ENCODE measurements around the gene TTC33.

The TTC33 gene

GRCh38 chr5:40556811-40557210 lies 198.9 kb downstream of the TTC33 start:
- Mint-ChIP-seq H3K36me3 (no peaks in the 10 kb centered on the region), H3K4me3 (no peak overlapping the region), H3K27ac (no peak overlapping the region), H3K27me3 (no peaks in the 10 kb centered on the region), H3K9me3 (ENCODE audit: low read depth) (peaks cover 4% of the 10 kb centered on the region), H3K4me1 (ENCODE audit: low read depth) (peaks cover 9% of the 10 kb centered on the region)

GRCh38 chr5:40555886-40556285 lies 199.9 kb downstream of the TTC33 start:
- H3K4me3 Mint-ChIP-seq: no peak overlapping the region

GRCh38 chr5:40554813-40555212 lies 200.9 kb downstream of the TTC33 start:
- peaks cover 5% of the 10 kb centered on the region for H3K9me3 Mint-ChIP-seq (ENCODE audit: low read depth)
- no peaks in the 10 kb centered on the region for H3K36me3 Mint-ChIP-seq
- no peak overlapping the region for H3K4me3 Mint-ChIP-seq
- H3K27ac Mint-ChIP-seq: no peak overlapping the region
- peaks cover 3% of the 10 kb centered on the region for H3K4me1 Mint-ChIP-seq (ENCODE audit: low read depth)
- H3K27me3 Mint-ChIP-seq: no peaks in the 10 kb centered on the region

More at GRCh38 chr5:40555886-40556285, 199.9 kb downstream of the TTC33 start:
- H3K9me3 Mint-ChIP-seq (ENCODE audit: low read depth): peaks cover 2% of the 10 kb centered on the region
- H3K4me1 Mint-ChIP-seq (ENCODE audit: low read depth): peaks cover 7% of the 10 kb centered on the region
- H3K27me3 Mint-ChIP-seq: no peaks in the 10 kb centered on the region
- H3K36me3 Mint-ChIP-seq: no peaks in the 10 kb centered on the region
- H3K27ac Mint-ChIP-seq: no peak overlapping the region

DNA sequence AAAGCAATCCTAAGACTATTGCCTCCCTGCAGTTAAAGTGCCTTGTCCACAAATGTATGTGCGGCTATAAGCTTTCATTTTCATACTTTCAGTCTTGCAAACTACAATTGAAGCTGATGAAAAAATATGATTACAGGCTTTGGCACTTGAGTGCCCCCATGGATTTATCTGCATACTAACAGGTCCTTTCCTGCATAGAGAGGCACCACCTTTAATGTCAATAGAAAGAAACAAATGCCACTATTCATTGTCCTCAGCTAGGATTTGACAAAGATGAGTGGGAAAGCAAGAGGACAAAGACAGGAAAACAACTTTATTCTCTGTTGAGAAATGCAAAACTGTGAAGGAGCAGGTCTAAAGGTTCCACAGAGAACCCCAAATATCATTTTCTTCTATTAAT lies 201.7 kb downstream of the TTC33 start:
- no peaks in the 10 kb centered on the region for H3K27me3 Mint-ChIP-seq
- H3K9me3 Mint-ChIP-seq (ENCODE audit: low read depth): peaks cover 5% of the 10 kb centered on the region
- no peak overlapping the region for H3K27ac Mint-ChIP-seq
- H3K4me3 Mint-ChIP-seq: no peak overlapping the region
- H3K4me1 Mint-ChIP-seq (ENCODE audit: low read depth): peaks cover 3% of the 10 kb centered on the region
- H3K36me3 Mint-ChIP-seq: no peaks in the 10 kb centered on the region

GRCh38 chr5:40552981-40553380 lies 202.8 kb downstream of the TTC33 start:
- H3K4me3 Mint-ChIP-seq: no peak overlapping the region
- peaks cover 5% of the 10 kb centered on the region for H3K9me3 Mint-ChIP-seq (ENCODE audit: low read depth)
- no peaks in the 10 kb centered on the region for H3K36me3 Mint-ChIP-seq
- H3K4me1 Mint-ChIP-seq (ENCODE audit: low read depth): peaks cover 3% of the 10 kb centered on the region
- H3K27me3 Mint-ChIP-seq: no peaks in the 10 kb centered on the region
- H3K27ac Mint-ChIP-seq: no peak overlapping the region

GRCh38 chr5:40551496-40552491 lies 204.0 kb downstream of the TTC33 start:
- H3K27ac Mint-ChIP-seq: no peak overlapping the region
- peaks cover 3% of the 10 kb centered on the region for H3K4me1 Mint-ChIP-seq (ENCODE audit: low read depth)
- H3K4me3 Mint-ChIP-seq: no peak overlapping the region
- H3K36me3 Mint-ChIP-seq: no peaks in the 10 kb centered on the region
- peaks cover 5% of the 10 kb centered on the region for H3K9me3 Mint-ChIP-seq (ENCODE audit: low read depth)
- H3K27me3 Mint-ChIP-seq: no peaks in the 10 kb centered on the region

DNA sequence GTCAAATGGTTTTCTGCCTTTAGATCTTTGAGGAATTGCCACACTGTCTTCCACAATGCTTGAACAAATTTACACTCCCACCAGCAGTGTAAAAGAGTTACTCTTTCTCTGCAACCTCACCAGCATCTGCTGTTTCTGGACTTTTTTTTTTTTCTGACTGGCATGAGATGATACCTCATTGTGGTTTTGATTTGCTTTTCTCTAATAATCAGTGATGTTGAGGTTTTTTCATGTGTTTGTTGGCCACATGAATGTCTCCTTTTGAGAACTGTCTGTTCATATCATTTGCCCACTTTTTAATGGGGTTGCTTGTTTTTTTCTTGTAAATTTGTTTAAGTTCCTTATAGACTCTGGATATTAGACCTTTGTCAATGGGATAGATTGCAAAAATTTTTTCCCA lies 205.3 kb downstream of the TTC33 start:
- H3K27ac Mint-ChIP-seq: no peak overlapping the region
- H3K36me3 Mint-ChIP-seq: no peaks in the 10 kb centered on the region
- H3K4me3 Mint-ChIP-seq: no peak overlapping the region
- peaks cover 5% of the 10 kb centered on the region for H3K9me3 Mint-ChIP-seq (ENCODE audit: low read depth)
- H3K4me1 Mint-ChIP-seq (ENCODE audit: low read depth): peaks cover 2% of the 10 kb centered on the region
- H3K27me3 Mint-ChIP-seq: no peaks in the 10 kb centered on the region

DNA sequence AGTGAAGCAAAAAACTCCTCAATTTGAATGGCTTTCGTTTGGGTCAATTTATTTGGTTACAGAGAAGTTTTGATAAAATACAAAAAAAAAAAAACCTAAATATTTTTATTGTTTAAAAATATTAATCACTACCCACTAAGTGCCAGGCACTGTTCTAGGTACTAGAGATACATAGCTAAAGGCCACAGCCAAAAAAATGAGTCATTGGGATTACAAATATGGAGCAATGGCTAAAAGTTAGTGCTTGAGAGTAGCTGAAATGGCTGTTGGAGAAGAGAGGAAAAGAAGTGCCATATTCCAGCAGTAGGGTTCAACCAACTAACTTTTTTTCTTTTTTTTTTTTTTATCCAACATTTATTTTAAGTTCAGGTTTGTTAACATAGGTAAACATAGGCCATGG lies 206.1 kb downstream of the TTC33 start:
- Mint-ChIP-seq H3K27me3 (no peaks in the 10 kb centered on the region), H3K4me3 (no peak overlapping the region), H3K4me1 (ENCODE audit: low read depth) (peaks cover 2% of the 10 kb centered on the region), H3K36me3 (no peaks in the 10 kb centered on the region), H3K27ac (no peak overlapping the region), H3K9me3 (ENCODE audit: low read depth) (peaks cover 5% of the 10 kb centered on the region)

- Mint-ChIP-seq H3K36me3 (no peaks in the 10 kb centered on the region), H3K27ac (no peak overlapping the region), H3K4me1 (ENCODE audit: low read depth) (no peaks in the 10 kb centered on the region), H3K4me3 (no peak overlapping the region), H3K9me3 (ENCODE audit: low read depth) (peaks cover 5% of the 10 kb centered on the region), H3K27me3 (no peaks in the 10 kb centered on the region)
Measured at GRCh38 chr5:40547994-40548575, 207.7 kb downstream of the TTC33 start.

GRCh38 chr5:40547557-40547956 lies 208.2 kb downstream of the TTC33 start:
- Mint-ChIP-seq H3K9me3 (ENCODE audit: low read depth) (peaks cover 5% of the 10 kb centered on the region), H3K4me1 (ENCODE audit: low read depth) (no peaks in the 10 kb centered on the region), H3K36me3 (no peaks in the 10 kb centered on the region), H3K27me3 (no peaks in the 10 kb centered on the region), H3K4me3 (no peak overlapping the region), H3K27ac (no peak overlapping the region)

DNA sequence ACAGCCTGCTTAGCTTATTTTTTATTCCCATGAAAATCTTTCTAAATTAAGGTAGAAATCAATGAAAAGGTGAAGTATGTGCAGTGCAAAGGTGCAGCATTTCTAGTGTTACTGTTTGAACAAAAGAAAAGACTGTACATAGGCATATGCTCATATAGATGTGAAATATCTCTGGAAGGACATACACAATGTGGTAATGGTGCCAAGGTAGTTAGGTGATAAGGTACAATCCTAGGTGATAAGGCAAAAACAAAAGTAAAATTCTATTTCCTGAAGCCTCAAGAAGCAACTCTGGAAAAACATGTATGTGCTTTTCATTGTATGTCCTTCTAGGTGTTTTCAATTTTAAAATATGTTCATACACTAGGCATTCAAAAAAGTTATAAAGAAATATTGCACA lies 215.5 kb downstream of the TTC33 start:
- Mint-ChIP-seq H3K27ac (no peak overlapping the region), H3K27me3 (no peaks in the 10 kb centered on the region), H3K9me3 (ENCODE audit: low read depth) (peaks cover 6% of the 10 kb centered on the region), H3K36me3 (no peaks in the 10 kb centered on the region), H3K4me3 (no peak overlapping the region), H3K4me1 (ENCODE audit: low read depth) (no peaks in the 10 kb centered on the region)

GRCh38 chr5:40524677-40525076 lies 231.1 kb downstream of the TTC33 start:
- H3K27ac Mint-ChIP-seq: no peak overlapping the region
- peaks cover 10% of the 10 kb centered on the region for H3K4me1 Mint-ChIP-seq (ENCODE audit: low read depth)
- no peaks in the 10 kb centered on the region for H3K27me3 Mint-ChIP-seq
- H3K36me3 Mint-ChIP-seq: peaks cover 3% of the 10 kb centered on the region
- H3K9me3 Mint-ChIP-seq (ENCODE audit: low read depth): no peaks in the 10 kb centered on the region
- no peak overlapping the region for H3K4me3 Mint-ChIP-seq

- no peak overlapping the region for H3K4me3 Mint-ChIP-seq
- no peak overlapping the region for H3K27ac Mint-ChIP-seq
- H3K36me3 Mint-ChIP-seq: peaks cover 5% of the 10 kb centered on the region
- no peaks in the 10 kb centered on the region for H3K27me3 Mint-ChIP-seq
- peaks cover 10% of the 10 kb centered on the region for H3K4me1 Mint-ChIP-seq (ENCODE audit: low read depth)
- H3K9me3 Mint-ChIP-seq (ENCODE audit: low read depth): no peaks in the 10 kb centered on the region
Measured at GRCh38 chr5:40521925-40522324, 233.8 kb downstream of the TTC33 start.

DNA sequence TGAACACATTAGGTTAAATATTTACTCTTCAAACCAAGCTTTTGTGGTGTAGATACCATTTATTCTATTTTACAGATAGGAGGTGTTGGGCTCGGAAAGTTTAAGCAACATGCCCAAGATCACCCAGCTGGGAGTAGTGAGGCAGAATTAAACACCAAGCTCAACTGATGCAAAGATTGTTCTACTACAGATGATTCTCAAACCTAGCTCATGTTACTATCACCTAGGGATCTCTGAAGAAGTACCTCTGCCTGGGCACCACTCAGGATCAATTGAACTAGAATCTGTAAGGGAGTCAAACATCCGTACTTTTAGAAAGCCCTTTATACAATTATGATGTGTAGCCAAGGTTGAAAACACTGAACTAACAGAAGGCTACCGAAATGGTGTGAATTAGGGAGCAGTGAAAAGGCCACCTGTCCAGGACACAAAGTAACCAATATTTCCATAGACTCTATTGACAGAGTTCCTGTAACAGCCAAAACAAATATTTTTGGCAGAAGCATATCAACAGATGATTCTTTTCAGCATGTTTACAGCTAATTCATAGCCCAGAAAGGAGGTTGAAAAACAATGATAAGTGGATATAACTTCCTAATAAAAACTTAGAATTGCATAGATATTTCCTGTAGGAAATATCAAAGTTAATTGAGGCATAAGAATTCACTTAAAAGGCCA lies 234.5 kb downstream of the TTC33 start:
- no peak overlapping the region for H3K27ac Mint-ChIP-seq
- peaks cover 12% of the 10 kb centered on the region for H3K4me1 Mint-ChIP-seq (ENCODE audit: low read depth)
- H3K4me3 Mint-ChIP-seq: no peak overlapping the region
- peaks cover 5% of the 10 kb centered on the region for H3K36me3 Mint-ChIP-seq
- H3K27me3 Mint-ChIP-seq: no peaks in the 10 kb centered on the region
- H3K9me3 Mint-ChIP-seq (ENCODE audit: low read depth): no peaks in the 10 kb centered on the region

DNA sequence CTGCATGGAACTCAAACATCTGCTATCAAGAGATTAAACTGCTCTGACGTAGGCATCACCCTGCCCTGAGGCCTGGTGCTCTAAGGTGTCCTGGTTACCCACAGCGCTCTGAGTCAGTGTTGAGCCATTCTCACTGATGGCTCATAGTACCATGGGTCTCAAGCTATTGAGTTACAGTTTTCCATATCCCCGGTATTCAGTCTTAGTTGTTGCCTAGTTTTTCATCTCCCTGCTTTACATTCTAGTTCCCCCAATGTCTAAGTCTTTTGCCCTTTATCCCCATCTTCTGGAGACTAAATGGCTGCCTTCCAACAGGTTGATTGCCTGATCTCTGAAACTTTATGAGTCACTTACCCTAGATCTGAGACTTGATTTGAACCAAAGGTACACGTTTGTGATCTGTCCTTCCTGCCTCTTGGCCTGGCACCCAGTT lies 237.3 kb downstream of the TTC33 start:
- no peak overlapping the region for H3K27ac Mint-ChIP-seq
- H3K4me3 Mint-ChIP-seq: no peak overlapping the region
- peaks cover 38% of the 10 kb centered on the region for H3K4me1 Mint-ChIP-seq (ENCODE audit: low read depth)

More for the DNA sequence above, 237.3 kb downstream of the TTC33 start:
- Mint-ChIP-seq H3K27me3 (no peaks in the 10 kb centered on the region), H3K36me3 (peaks cover 5% of the 10 kb centered on the region), H3K9me3 (ENCODE audit: low read depth) (no peaks in the 10 kb centered on the region)

Data from activated naive CD8-positive, alpha-beta T cell (primary cell).